ENCODE results near the gene TSHZ3. TPM values are rescaled to one million over a fixed set of nuclear protein-coding genes. Genes with fewer than 3 reads are reported as not detected.

Gene TSHZ3
- total RNA-seq, 2 donors from 2014 or later = 1.3 to 5.1 TPM

- intact Hi-C loops (cut with DNase I) = no loop called here
- DNase-seq = no peak
- Histone ChIP-seq H3K4me1 (no peaks in the 10 kb centered on the region), H3K9ac (ENCODE audit: low read depth in 2 of 2, low read length in 2 of 2) (no peak overlapping the region), H3K9me3 (no peaks in the 10 kb centered on the region), H3K27ac (no peak overlapping the region), H3K36me3 (no peaks in the 10 kb centered on the region), H3K4me3 (no peak overlapping the region), H3K27me3 (no peaks in the 10 kb centered on the region)
- no peak for TF ChIP-seq CTCF (IDR thresholded peaks at IDR 0.05)
Observed at GRCh38 chr19:31330237-31330636, 19.0 kb downstream of the TSHZ3 start.

GRCh38 chr19:31329819-31330218, 19.4 kb downstream of the TSHZ3 start:
- intact Hi-C loops (cut with DNase I) = no loop called here
- Histone ChIP-seq H3K27ac (no peak overlapping the region), H3K27me3 (no peaks in the 10 kb centered on the region), H3K4me1 (no peaks in the 10 kb centered on the region), H3K4me3 (no peak overlapping the region), H3K9ac (ENCODE audit: low read depth in 2 of 2, low read length in 2 of 2) (no peak overlapping the region), H3K9me3 (no peaks in the 10 kb centered on the region), H3K36me3 (no peaks in the 10 kb centered on the region)
- no peak for DNase-seq
- no peak for TF ChIP-seq CTCF (IDR thresholded peaks at IDR 0.05)

GRCh38 chr19:31328238-31328637, 21.0 kb downstream of the TSHZ3 start:
- intact Hi-C loops (cut with DNase I) = no loop called here
- no peaks in the 10 kb centered on the region for H3K27me3 ChIP-seq
- H3K9ac ChIP-seq (ENCODE audit: low read depth in 2 of 2, low read length in 2 of 2) = no peak overlapping the region
- no peaks in the 10 kb centered on the region for H3K4me1 ChIP-seq
- no peaks in the 10 kb centered on the region for H3K36me3 ChIP-seq
- no peak overlapping the region for H3K27ac ChIP-seq
- DNase-seq = no peak
- H3K9me3 ChIP-seq = no peaks in the 10 kb centered on the region
- no peak overlapping the region for H3K4me3 ChIP-seq
- no peak for TF ChIP-seq CTCF (IDR thresholded peaks at IDR 0.05)

GRCh38 chr19:31326329-31327028, 22.8 kb downstream of the TSHZ3 start:
- H3K27ac ChIP-seq = no peak overlapping the region
- intact Hi-C loops (cut with DNase I) = no loop called here
- no peak overlapping the region for H3K9ac ChIP-seq (ENCODE audit: low read depth in 2 of 2, low read length in 2 of 2)
- TF ChIP-seq CTCF (IDR thresholded peaks at IDR 0.05) = no peak
- H3K27me3 ChIP-seq = no peaks in the 10 kb centered on the region
- no peaks in the 10 kb centered on the region for H3K4me1 ChIP-seq
- DNase-seq = no peak
- no peak overlapping the region for H3K4me3 ChIP-seq
- H3K36me3 ChIP-seq = no peaks in the 10 kb centered on the region
- no peaks in the 10 kb centered on the region for H3K9me3 ChIP-seq

GRCh38 chr19:31325342-31325741, 23.9 kb downstream of the TSHZ3 start:
- Histone ChIP-seq H3K27ac (no peak overlapping the region), H3K36me3 (no peaks in the 10 kb centered on the region), H3K9ac (ENCODE audit: low read depth in 2 of 2, low read length in 2 of 2) (no peak overlapping the region), H3K4me1 (no peaks in the 10 kb centered on the region), H3K9me3 (no peaks in the 10 kb centered on the region), H3K4me3 (no peak overlapping the region), H3K27me3 (no peaks in the 10 kb centered on the region)
- TF ChIP-seq CTCF (IDR thresholded peaks at IDR 0.05) = no peak
- no peak for DNase-seq
- intact Hi-C loops (cut with DNase I) = no loop called here
